NCI-H1694 treated with DMSO at 0.1 percent for 48 hours (cell line): ENCODE measurements around the gene CXCL11.
A peak's percentile ranks its signal among the peaks of the same experiment; 100 is the strongest.
"Not testable (repeated sequence)": the region's sequence is repeated elsewhere in the genome, so short reads cannot be mapped to it uniquely, and the experiment has no call there.

Experiments used
- DNase-seq: peaks from one replicate; lab custom pipeline; 2025; lab: John Stamatoyannopoulos, UW

CXCL11 gene

GRCh38 chr4:76035799-76036380 lies at the start of gene CXCL11:
CXCL11 (minus strand) TSS chr4:76036070; CDS start chr4:76035987, 83 bp downstream.
- no peak for DNase-seq

- DNase-seq = no peak
These were observed 48.7 kb upstream of the CXCL11 start for GRCh38 chr4:76084542-76084941.

GRCh38 chr4:76083386-76083988 lies 47.6 kb upstream of the CXCL11 start:
- no peak for DNase-seq

- no peak for DNase-seq
These were observed 42.3 kb upstream of the CXCL11 start for GRCh38 chr4:76078033-76078613.

GRCh38 chr4:76074993-76075600 lies 39.2 kb upstream of the CXCL11 start:
- no peak for DNase-seq

GRCh38 chr4:76074468-76074867 lies 38.6 kb upstream of the CXCL11 start, which contains the start of gene ART3:
ART3 (plus strand) TSS chr4:76074709; CDS start chr4:76075890, 1,181 bp downstream.
- no peak for DNase-seq

GRCh38 chr4:76072760-76073159 lies 36.9 kb upstream of the CXCL11 start:
- no peak for DNase-seq

- peak; percentile 53 for DNase-seq
These were observed 31.9 kb upstream of the CXCL11 start for GRCh38 chr4:76067652-76068286.

GRCh38 chr4:76066546-76066945 lies 30.7 kb upstream of the CXCL11 start:
- DNase-seq = no peak

- DNase-seq = no peak
These were observed 26.1 kb upstream of the CXCL11 start for GRCh38 chr4:76061982-76062381.

GRCh38 chr4:76061421-76061820 lies 25.6 kb upstream of the CXCL11 start:
- no peak for DNase-seq

- no peak for DNase-seq
These were observed 24.6 kb upstream of the CXCL11 start for GRCh38 chr4:76060506-76060905.

GRCh38 chr4:76059750-76060149 lies 23.9 kb upstream of the CXCL11 start:
- no peak for DNase-seq

- DNase-seq = no peak
These were observed 23.1 kb upstream of the CXCL11 start for GRCh38 chr4:76058888-76059426.

- no peak for DNase-seq
These were observed 22.4 kb upstream of the CXCL11 start for GRCh38 chr4:76058302-76058701.

- DNase-seq = no peak
These were observed 19.6 kb upstream of the CXCL11 start for GRCh38 chr4:76055421-76055820.

GRCh38 chr4:76055016-76055415 lies 19.1 kb upstream of the CXCL11 start:
- no peak for DNase-seq

- DNase-seq = no peak
These were observed 17.9 kb upstream of the CXCL11 start for GRCh38 chr4:76053730-76054129.

GRCh38 chr4:76050560-76051050 lies 14.7 kb upstream of the CXCL11 start:
- not testable (repeated sequence) for DNase-seq

- DNase-seq = not testable (repeated sequence)
These were observed 14.1 kb upstream of the CXCL11 start for GRCh38 chr4:76049860-76050416.

- not testable (repeated sequence) for DNase-seq
These were observed 8.8 kb upstream of the CXCL11 start for GRCh38 chr4:76044686-76045085.

- not testable (repeated sequence) for DNase-seq
These were observed 7.4 kb upstream of the CXCL11 start for GRCh38 chr4:76043306-76043705.
